Psoas muscle (tissue), 8 donors: Measurements from ENCODE around the gene C4orf17. TPM values are rescaled to one million over a fixed set of nuclear protein-coding genes. Genes with fewer than 3 reads are reported as not detected.
"Not testable (repeated sequence)": the region's sequence is repeated elsewhere in the genome, so short reads cannot be mapped to it uniquely, and the experiment has no call there.

Source experiments
- ATAC-seq, 4 donors: fragments of 200-7000 bp; cut with Tn5 transposase; one replicate each; pipeline ENCODE4 v1.9.1; 2020; ENCODE audit warnings: moderate library complexity in 3 of 4, mild to moderate bottlenecking in 2 of 4
- DNase-seq, 2 donors: peaks; one replicate each; pipeline ENCODE4 v3.0.0-alpha.2; 2020
- H3K27ac ChIP-seq: fragments of 200-600 bp; one replicate; pipeline ENCODE4 v1.8.0; 2022
- H3K27me3 ChIP-seq, 3 donors: fragments of 200-600 bp in 1 of 3; one replicate each; pipeline versions ENCODE4 v1.6.1 to v1.8.0; 2013 to 2022; ENCODE audit warnings: low read length in 2 of 3, mild to moderate bottlenecking in 2 of 3, moderate library complexity in 1 of 3; ENCODE audit not compliant: insufficient read depth in 3 of 3
- H3K36me3 ChIP-seq, 2 donors: fragments of 200-600 bp in 1 of 2; one replicate each; pipeline versions ENCODE4 v1.6.1 to v1.8.0; 2013 to 2022; ENCODE audit warnings: low read depth in 1 of 2, mild to moderate bottlenecking in 1 of 2, moderate library complexity in 1 of 2; ENCODE audit not compliant: insufficient read depth in 1 of 2
- H3K4me1 ChIP-seq: fragments of 200-600 bp; one replicate; pipeline ENCODE4 v1.8.0; 2022
- H3K4me3 ChIP-seq: fragments of 200-600 bp; one replicate; pipeline ENCODE4 v1.8.0; 2022; ENCODE audit warnings: mild to moderate bottlenecking
- H3K9me3 ChIP-seq: fragments of 200-600 bp; one replicate; pipeline ENCODE4 v1.8.0; 2022
- WGBS, 3 donors: extraction: QIAGEN DNeasy Blood & Tissue Kit; methylation state at CpG; one replicate each; pipeline versions ENCODE4 v1.1.6 to v1.1.7; 2013; 5-methylcytosine and 5-hydroxymethylcytosine counted together
- intact Hi-C, 2 donors: fragments of 100-400 bp; cut with DNase I; formaldehyde crosslinking; loops; one replicate each; pipeline versions ENCODE4 v1.11.0 to v1.14.2; 2022
- polyA plus RNA-seq, 3 donors: library from polyadenylated mRNA; stranded (reverse); fragments of 200-250 nt; gene quantifications; one replicate each; pipeline ENCODE4 v1.2.3, GENCODE V29; 2013
- total RNA-seq, 4 donors: library from RNA; stranded (reverse); fragmentation: NEBNext Ultra II Directional in 2 of 4; extraction: Animal tissue kit (Norgen Biotek cat#: 25700) in 2 of 4; gene quantifications; one replicate each; pipeline versions ENCODE4 v1.2.1 to v1.2.4, GENCODE V29; 2021 to 2023
- TF ChIP-seq, protein P1 (sequence below): fragments of 200-600 bp; IDR thresholded peaks from one replicate; pipeline ENCODE4 v1.8.0; 2022; ENCODE audit warnings: antibody characterized with exemption
- donor health status: healthy with polysubstance abuse.
- donor health status: DM: no; HTN: no; CAD: no; lungs with moderate emphysema.
- donor health status: Bipolar disorder and iron deficiency.
- donor health status: healthy.
- donor health status: DM: yes; HTN: yes; CAD: no.
- donor health status: DM: no; HTN: no; CAD: no.
- donor health status: DM: no; HTN: no; CAD: no.
- donor health status: DM: yes; HTN: yes; CAD: no.

The C4orf17 gene
- total and polyA plus RNA-seq, 7 donors = not detected

DNA sequence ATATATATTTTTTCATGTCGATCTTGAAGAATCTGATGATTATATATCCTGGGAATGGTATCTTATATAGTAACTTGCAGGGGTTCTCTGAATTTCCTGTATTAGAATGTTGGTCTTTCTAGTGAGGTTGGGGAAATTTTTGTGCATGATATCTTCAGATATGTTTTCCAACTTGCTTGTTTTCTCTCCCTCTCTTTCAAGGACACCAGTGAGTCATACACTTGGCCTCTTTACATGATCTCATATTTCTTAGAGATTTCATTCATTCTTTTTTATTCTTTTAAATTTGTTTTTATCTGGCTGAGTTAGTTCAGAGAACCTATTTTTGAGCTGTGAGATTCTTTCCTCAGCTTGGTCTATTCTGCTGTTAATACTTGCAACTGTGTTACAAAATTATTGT is 27.2 kb upstream of the C4orf17 start:
- Histone ChIP-seq H3K4me3 (no peak overlapping the region), H3K36me3 (no peaks in the 10 kb centered on the region), H3K4me1 (no peaks in the 10 kb centered on the region), H3K27me3 (peaks cover 0 to 2% (median 0%) of the 10 kb centered on the region in 3 donors), H3K9me3 (peaks cover 9% of the 10 kb centered on the region), H3K27ac (no peak overlapping the region)
- intact Hi-C loops = no loop called here
- WGBS, 3 donors = 84 to 92% (median 89%) methylated on average over 1 of the region's 1 CpG
- DNase-seq (no peak), ATAC-seq (no peak)
- TF ChIP-seq, protein P1, sequence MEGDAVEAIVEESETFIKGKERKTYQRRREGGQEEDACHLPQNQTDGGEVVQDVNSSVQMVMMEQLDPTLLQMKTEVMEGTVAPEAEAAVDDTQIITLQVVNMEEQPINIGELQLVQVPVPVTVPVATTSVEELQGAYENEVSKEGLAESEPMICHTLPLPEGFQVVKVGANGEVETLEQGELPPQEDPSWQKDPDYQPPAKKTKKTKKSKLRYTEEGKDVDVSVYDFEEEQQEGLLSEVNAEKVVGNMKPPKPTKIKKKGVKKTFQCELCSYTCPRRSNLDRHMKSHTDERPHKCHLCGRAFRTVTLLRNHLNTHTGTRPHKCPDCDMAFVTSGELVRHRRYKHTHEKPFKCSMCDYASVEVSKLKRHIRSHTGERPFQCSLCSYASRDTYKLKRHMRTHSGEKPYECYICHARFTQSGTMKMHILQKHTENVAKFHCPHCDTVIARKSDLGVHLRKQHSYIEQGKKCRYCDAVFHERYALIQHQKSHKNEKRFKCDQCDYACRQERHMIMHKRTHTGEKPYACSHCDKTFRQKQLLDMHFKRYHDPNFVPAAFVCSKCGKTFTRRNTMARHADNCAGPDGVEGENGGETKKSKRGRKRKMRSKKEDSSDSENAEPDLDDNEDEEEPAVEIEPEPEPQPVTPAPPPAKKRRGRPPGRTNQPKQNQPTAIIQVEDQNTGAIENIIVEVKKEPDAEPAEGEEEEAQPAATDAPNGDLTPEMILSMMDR = no peak

GRCh38 chr4:99485212-99485611 is 25.6 kb upstream of the C4orf17 start:
- Histone ChIP-seq H3K4me3 (no peak overlapping the region), H3K27me3 (peaks cover 0 to 2% (median 0%) of the 10 kb centered on the region in 3 donors), H3K4me1 (no peaks in the 10 kb centered on the region), H3K27ac (no peak overlapping the region), H3K36me3 (no peaks in the 10 kb centered on the region), H3K9me3 (peaks cover 9% of the 10 kb centered on the region)
- DNase-seq = no peak
- intact Hi-C loops = no loop called here
- TF ChIP-seq, protein P1 = no peak
- ATAC-seq = no peak
- WGBS, 3 donors = 92 to 97% (median 96%) methylated on average over 1 of the region's 1 CpG

- ATAC-seq, H3K27me3 ChIP-seq, H3K9me3 ChIP-seq, H3K27ac ChIP-seq, H3K4me1 ChIP-seq, intact Hi-C loops, H3K4me3 ChIP-seq, DNase-seq, H3K36me3 ChIP-seq: not testable (repeated sequence)
- 68 to 75% (median 68%) methylated on average over 3 of the region's 3 CpGs for WGBS, 3 donors
These were observed 24.2 kb upstream of the C4orf17 start for GRCh38 chr4:99486648-99487047.

DNA sequence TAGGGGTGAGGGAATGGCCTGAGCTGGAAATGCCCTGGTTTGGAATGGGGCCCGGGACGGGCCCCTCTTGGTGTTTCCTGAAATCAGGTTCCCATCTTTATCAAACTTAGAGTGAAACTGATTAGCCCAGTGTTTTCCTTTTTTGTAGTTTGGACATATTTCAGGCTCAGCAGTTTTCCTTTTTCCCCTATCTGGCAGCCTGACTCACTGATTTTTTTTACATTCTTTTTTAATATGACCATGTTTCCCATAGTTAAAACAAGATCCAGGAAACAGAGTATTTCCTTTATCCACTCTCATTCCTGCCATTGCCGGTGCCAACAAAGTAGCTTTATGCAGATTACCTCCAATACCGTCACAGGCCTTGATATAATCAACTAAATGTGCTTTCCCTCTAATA is 20.5 kb upstream of the C4orf17 start:
- TF ChIP-seq, protein P1 = no peak
- no peaks in the 10 kb centered on the region for H3K36me3 ChIP-seq
- intact Hi-C loops = no loop called here
- H3K27me3 ChIP-seq = peaks cover 0 to 2% (median 0%) of the 10 kb centered on the region in 3 donors
- ATAC-seq (no peak), DNase-seq (no peak)
- no peaks in the 10 kb centered on the region for H3K4me1 ChIP-seq
- H3K27ac ChIP-seq = no peak overlapping the region
- H3K9me3 ChIP-seq = peaks cover 9% of the 10 kb centered on the region
- 42 to 65% (median 55%) methylated on average over 4 of the region's 4 CpGs for WGBS, 3 donors
- no peak overlapping the region for H3K4me3 ChIP-seq

DNA sequence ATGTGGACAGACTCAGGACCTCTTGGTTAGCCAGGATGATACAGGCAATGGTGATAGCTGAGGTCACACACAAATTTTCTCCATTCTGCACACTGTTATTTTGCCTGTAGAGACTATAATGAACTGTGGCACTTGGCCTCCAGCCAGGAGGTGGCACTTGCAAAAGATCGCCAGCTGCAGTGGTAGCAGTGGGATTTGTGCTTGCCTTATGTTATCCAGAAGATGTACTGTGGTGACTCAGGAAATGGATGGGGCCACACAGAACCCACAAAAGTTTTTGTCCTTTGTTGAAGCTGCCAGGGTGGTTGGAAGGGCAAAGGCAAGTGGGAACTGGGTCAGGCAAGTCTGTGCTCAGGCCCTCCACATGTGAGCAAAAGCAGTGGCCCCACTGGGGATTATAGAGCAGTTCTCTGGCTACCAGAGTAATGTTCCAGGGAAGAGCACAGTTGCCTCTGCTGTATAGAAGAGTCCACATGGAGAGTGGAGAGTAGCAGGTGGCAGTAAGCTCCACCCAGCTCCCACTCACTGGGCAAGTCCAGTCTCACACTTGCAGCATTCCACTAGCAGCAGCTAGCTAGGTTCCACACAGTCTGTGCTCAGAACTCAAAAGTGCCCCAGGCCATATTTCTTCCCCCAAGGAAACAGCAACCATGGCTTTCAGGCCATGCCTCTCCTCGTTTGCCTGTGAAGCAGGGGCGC is 5.9 kb upstream of the C4orf17 start:
- H3K4me1 ChIP-seq = no peaks in the 10 kb centered on the region
- H3K4me3 ChIP-seq = no peak overlapping the region
- no peaks in the 10 kb centered on the region for H3K27me3 ChIP-seq
- 55 to 63% (median 57%) methylated on average over 3 of the region's 3 CpGs for WGBS, 3 donors
- intact Hi-C loops = no loop called here
- ATAC-seq (no peak), DNase-seq (no peak)
- TF ChIP-seq, protein P1 = no peak
- H3K36me3 ChIP-seq = no peaks in the 10 kb centered on the region
- H3K9me3 ChIP-seq = no peaks in the 10 kb centered on the region
- no peak overlapping the region for H3K27ac ChIP-seq
